GM23338 (cell line): Measurements from ENCODE around the gene YIPF1. TPM values are rescaled to one million over a fixed set of nuclear protein-coding genes. Genes with fewer than 3 reads are reported as not detected.

Experiments
- ATAC-seq: fragments of 200-7000 bp; cut with Tn5 transposase; 3 replicates; pipeline ENCODE4 v1.9.1; 2020
- DNase-seq: peaks from one replicate; pipeline ENCODE4 v3.0.0-alpha.2; 2015; ENCODE audit warnings: low spot score
- H2AFZ ChIP-seq: fragments of 200-600 bp; sonication (generic); 2 replicates; pipeline ENCODE4 v1.8.0; 2016; ENCODE audit warnings: antibody characterized with exemption, mild to moderate bottlenecking, moderate library complexity
- H3F3A ChIP-seq: fragments of 200-600 bp; sonication (generic); replicated peaks from 2 replicates; pipeline ENCODE4 v1.8.0; 2017; ENCODE audit warnings: antibody characterized with exemption, mixed run types, low read depth
- H3K27ac ChIP-seq: fragments of 200-600 bp; sonication (generic); 2 replicates; pipeline ENCODE4 v1.6.1; 2016; ENCODE audit warnings: low read depth
- H3K27me3 ChIP-seq: fragments of 200-600 bp; sonication (generic); 2 replicates; pipeline ENCODE4 v1.8.0; 2016; ENCODE audit warnings: mild to moderate bottlenecking, mixed run types, moderate library complexity; ENCODE audit not compliant: insufficient read depth
- H3K36me3 ChIP-seq: fragments of 200-600 bp; sonication (generic); 2 replicates; pipeline ENCODE4 v1.8.0; 2016; ENCODE audit warnings: mild to moderate bottlenecking; ENCODE audit not compliant: insufficient read depth
- H3K4me1 ChIP-seq: fragments of 200-600 bp; sonication (generic); 2 replicates; pipeline ENCODE4 v1.8.0; 2016; ENCODE audit warnings: mild to moderate bottlenecking, moderate library complexity; ENCODE audit not compliant: insufficient read depth
- H3K4me2 ChIP-seq: fragments of 200-600 bp; sonication (generic); 2 replicates; pipeline ENCODE4 v1.7.1; 2017; ENCODE audit warnings: mixed run types
- H3K4me3 ChIP-seq: fragments of 200-600 bp; sonication (generic); 2 replicates; pipeline ENCODE4 v1.6.1; 2016; ENCODE audit warnings: mixed run types
- H3K79me2 ChIP-seq: fragments of 200-600 bp; sonication (generic); replicated peaks from 2 replicates; pipeline ENCODE4 v1.8.0; 2017; ENCODE audit warnings: mild to moderate bottlenecking; ENCODE audit not compliant: insufficient read depth
- H3K9me2 ChIP-seq: fragments of 200-600 bp; sonication (generic); 2 replicates; pipeline ENCODE4 v1.8.0; 2017; ENCODE audit not compliant: insufficient read depth
- H4K20me1 ChIP-seq: fragments of 200-600 bp; sonication (generic); replicated peaks from 2 replicates; pipeline ENCODE4 v1.8.0; 2017; ENCODE audit warnings: mild to moderate bottlenecking; ENCODE audit not compliant: insufficient read depth
- H3K27ac Mint-ChIP-seq: 2 replicates; pipeline ENCODE4 v1.8.0; 2020; ENCODE audit warnings: inconsistent platforms, mild to moderate bottlenecking, moderate library complexity, mixed read lengths
- H3K27me3 Mint-ChIP-seq: 3 replicates; pipeline ENCODE4 v1.8.0; 2022; ENCODE audit warnings: low read depth, mild to moderate bottlenecking, moderate library complexity, mixed read lengths, inconsistent platforms; ENCODE audit not compliant: insufficient read depth, poor library complexity
- H3K36me3 Mint-ChIP-seq: 3 replicates; pipeline ENCODE4 v1.8.0; 2021; ENCODE audit warnings: low read depth, mild to moderate bottlenecking, inconsistent platforms, moderate library complexity, mixed read lengths
- H3K4me1 Mint-ChIP-seq: 3 replicates; pipeline ENCODE4 v1.8.0; 2020; ENCODE audit warnings: mild to moderate bottlenecking, inconsistent platforms, mixed read lengths
- H3K4me3 Mint-ChIP-seq: 3 replicates; pipeline ENCODE4 v1.8.0; 2021; ENCODE audit warnings: moderate library complexity, mild to moderate bottlenecking, inconsistent platforms, mixed read lengths
- H3K9me3 Mint-ChIP-seq: 3 replicates; pipeline ENCODE4 v1.8.0; 2020; ENCODE audit warnings: moderate library complexity, mild to moderate bottlenecking, inconsistent platforms, mixed read lengths
- CREB1 ChIP-seq: fragments of 250-450 bp; sonication (Bioruptor Pico); IDR thresholded peaks from 2 replicates; pipeline ENCODE4 v1.5.0; 2020; ENCODE audit warnings: low read depth, mild to moderate bottlenecking, moderate library complexity
- EZH2 ChIP-seq: fragments of 200-600 bp; sonication (generic); IDR thresholded peaks from one replicate; pipeline ENCODE4 v1.8.0; 2017; ENCODE audit warnings: antibody characterized with exemption, mild to moderate bottlenecking, low read depth; ENCODE audit not compliant: unreplicated experiment
- EZH2phosphoT487 ChIP-seq: fragments of 200-600 bp; sonication (generic); IDR thresholded peaks from one replicate; pipeline ENCODE4 v1.8.1; 2018; ENCODE audit warnings: antibody characterized with exemption; ENCODE audit not compliant: unreplicated experiment
- POLR2AphosphoS5 ChIP-seq: IDR thresholded peaks from 2 replicates; pipeline ENCODE4 v1.6.1; 2016; ENCODE audit warnings: antibody characterized with exemption, low read depth
- STAT1 ChIP-seq: IDR thresholded peaks from one replicate; pipeline ENCODE4 v1.6.1; 2016; ENCODE audit warnings: antibody characterized with exemption; ENCODE audit not compliant: unreplicated experiment
- ZNF331 ChIP-seq: fragments of 250-450 bp; sonication (Bioruptor Pico); IDR thresholded peaks from 2 replicates; pipeline ENCODE4 v1.5.0; 2020; ENCODE audit warnings: low read depth, mild to moderate bottlenecking, moderate library complexity
- polyA plus RNA-seq: library from polyadenylated mRNA; unstranded; fragments of >200 nt; fragmentation: Nextera tagmentation; extraction: Ambion mirVana; gene quantifications from 2 replicates; pipeline ENCODE4 v1.2.1, GENCODE V29; 2016
- total RNA-seq: library from RNA; depleted of rRNA; stranded (reverse); fragments of >200 nt; shearing (Covaris generic); gene quantifications from 2 replicates; pipeline ENCODE4 v1.2.3, GENCODE V29; 2014
- TF ChIP-seq, protein P1 (sequence below): IDR thresholded peaks from 2 replicates; pipeline ENCODE4 v1.6.1; 2016; ENCODE audit warnings: antibody characterized with exemption
- TF ChIP-seq, protein P2 (sequence below), 2 experiments: fragments of 200-600 bp in 1 of 2; sonication (generic) in 1 of 2; conservative IDR thresholded peaks; 2 replicates each; pipeline versions ENCODE4 v1.5.1 to v1.6.1; 2016 to 2017; ENCODE audit warnings: antibody characterized with exemption in 2 of 2, low read depth in 2 of 2, mild to moderate bottlenecking in 2 of 2, moderate library complexity in 1 of 2
- TF ChIP-seq, protein P3 (sequence below): fragments of 250-450 bp; sonication (Bioruptor Pico); IDR thresholded peaks from 2 replicates; pipeline ENCODE4 v1.5.0; 2020; ENCODE audit warnings: mild to moderate bottlenecking, moderate library complexity

The YIPF1 gene
- total and polyA plus RNA-seq, 2 experiments from 2014 or later, result 14.1 to 24.0 TPM

DNA sequence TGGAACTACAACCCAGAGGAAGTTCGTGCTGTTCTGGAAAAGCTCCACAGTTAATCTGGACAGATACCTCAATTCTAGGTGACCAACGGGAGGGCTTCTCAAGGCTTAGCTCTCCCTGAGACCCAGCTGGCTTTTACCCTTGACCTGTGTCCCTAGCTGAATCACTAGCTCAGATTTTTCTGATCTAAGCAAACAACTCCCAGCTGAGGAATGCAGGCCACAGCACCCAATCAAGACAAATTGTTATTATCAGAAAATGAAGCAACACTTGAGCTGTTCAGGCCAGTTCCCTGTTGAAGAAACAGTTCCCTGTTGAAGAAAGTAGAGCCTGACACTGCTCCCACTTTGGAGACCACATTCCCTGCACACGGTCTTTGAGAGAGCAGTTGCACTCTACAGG, 20.3 kb upstream of the YIPF1 start:
- no peaks in the 10 kb centered on the region for H3K9me3 Mint-ChIP-seq
- no peak overlapping the region for H3K27ac Mint-ChIP-seq
- H3K27ac ChIP-seq, result no peak overlapping the region
- no peak overlapping the region for H3K4me3 Mint-ChIP-seq
- H3K36me3 ChIP-seq, result no peaks in the 10 kb centered on the region
- no peak overlapping the region for H3K4me2 ChIP-seq
- H3K4me1 ChIP-seq, result peaks cover 27% of the 10 kb centered on the region
- no peak overlapping the region for H2AFZ ChIP-seq
- peaks cover 25% of the 10 kb centered on the region for H3K4me1 Mint-ChIP-seq
- no peaks in the 10 kb centered on the region for H3K27me3 ChIP-seq
- no peaks in the 10 kb centered on the region for H3K79me2 ChIP-seq
- H3F3A ChIP-seq, result no peaks in the 10 kb centered on the region
- H3K9me2 ChIP-seq, result 0 out of 2 replicates have a peak, but pooled peaks cover 5% of the 10 kb centered on the region
- no peak overlapping the region for H3K4me3 ChIP-seq
- ATAC-seq (no peak), DNase-seq (no peak)
- no peak for TF ChIP-seq ZNF331 (CRISPR knock-in tag)
- H3K36me3 Mint-ChIP-seq, result peaks cover 4% of the 10 kb centered on the region; the same call in 1 of the 3 replicates
- H3K27me3 Mint-ChIP-seq, result peaks cover 8% of the 10 kb centered on the region
- no peaks in the 10 kb centered on the region for H4K20me1 ChIP-seq

DNA sequence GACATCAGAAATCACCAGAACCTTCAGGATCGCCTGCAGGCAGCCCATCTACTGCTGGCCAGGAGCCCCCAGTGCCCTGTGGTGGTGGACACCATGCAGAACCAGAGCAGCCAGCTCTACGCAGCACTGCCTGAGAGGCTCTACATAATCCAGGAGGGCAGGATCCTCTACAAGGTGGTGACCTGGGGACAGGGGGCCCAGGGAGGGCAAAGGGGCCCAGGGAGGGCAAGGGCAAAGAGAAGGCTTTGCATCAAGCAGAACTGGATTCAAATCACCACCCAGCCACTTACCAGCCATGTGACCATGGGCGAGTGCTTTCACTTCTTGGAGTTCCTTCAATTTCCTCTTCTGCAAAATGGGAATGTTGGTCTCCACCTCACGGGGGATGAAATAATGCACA, 16.5 kb upstream of the YIPF1 start:
- H3K9me3 Mint-ChIP-seq, result no peaks in the 10 kb centered on the region
- ATAC-seq (no peak), DNase-seq (no peak)
- Histone ChIP-seq H3K36me3 (no peaks in the 10 kb centered on the region), H3K79me2 (no peaks in the 10 kb centered on the region), H3K9me2 (no peaks in the 10 kb centered on the region), H3K4me1 (no peaks in the 10 kb centered on the region), H2AFZ (no peak overlapping the region), H3K4me2 (no peak overlapping the region), H4K20me1 (no peaks in the 10 kb centered on the region), H3K27me3 (no peaks in the 10 kb centered on the region), H3K27ac (no peak overlapping the region), H3K4me3 (no peak overlapping the region), H3F3A (no peaks in the 10 kb centered on the region)
- H3K4me3 Mint-ChIP-seq, result no peak overlapping the region
- TF ChIP-seq CREB1, result no peak
- TF ChIP-seq, protein P1, sequence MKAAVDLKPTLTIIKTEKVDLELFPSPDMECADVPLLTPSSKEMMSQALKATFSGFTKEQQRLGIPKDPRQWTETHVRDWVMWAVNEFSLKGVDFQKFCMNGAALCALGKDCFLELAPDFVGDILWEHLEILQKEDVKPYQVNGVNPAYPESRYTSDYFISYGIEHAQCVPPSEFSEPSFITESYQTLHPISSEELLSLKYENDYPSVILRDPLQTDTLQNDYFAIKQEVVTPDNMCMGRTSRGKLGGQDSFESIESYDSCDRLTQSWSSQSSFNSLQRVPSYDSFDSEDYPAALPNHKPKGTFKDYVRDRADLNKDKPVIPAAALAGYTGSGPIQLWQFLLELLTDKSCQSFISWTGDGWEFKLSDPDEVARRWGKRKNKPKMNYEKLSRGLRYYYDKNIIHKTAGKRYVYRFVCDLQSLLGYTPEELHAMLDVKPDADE, result no peak
- no peak for TF ChIP-seq EZH2
- no peaks in the 10 kb centered on the region for H3K36me3 Mint-ChIP-seq
- H3K27ac Mint-ChIP-seq, result no peak overlapping the region
- H3K27me3 Mint-ChIP-seq, result peaks cover 3% of the 10 kb centered on the region
- H3K4me1 Mint-ChIP-seq, result no peaks in the 10 kb centered on the region; the same call in 2 of the 3 replicates

DNA sequence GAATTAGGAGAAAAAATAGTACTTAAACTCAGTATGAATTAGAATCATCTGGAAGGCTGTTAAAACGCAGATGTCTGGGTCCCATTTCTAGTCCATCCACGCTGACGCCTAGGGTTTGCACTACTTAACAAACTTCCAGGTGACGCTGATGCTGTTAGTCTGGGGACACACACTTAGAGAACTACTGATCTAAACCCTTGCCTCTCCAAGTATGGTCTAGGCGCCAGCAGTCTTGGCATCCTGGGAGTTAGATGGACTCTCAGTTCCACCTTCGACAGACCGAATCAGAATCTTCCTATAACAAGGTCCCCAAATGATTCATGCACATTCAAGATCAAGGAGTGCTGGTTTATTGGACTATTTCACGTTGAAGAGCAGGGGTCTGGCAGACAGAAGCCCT, 15.9 kb upstream of the YIPF1 start:
- no peak for ATAC-seq
- H3K36me3 ChIP-seq, result no peaks in the 10 kb centered on the region
- TF ChIP-seq, protein P2, sequence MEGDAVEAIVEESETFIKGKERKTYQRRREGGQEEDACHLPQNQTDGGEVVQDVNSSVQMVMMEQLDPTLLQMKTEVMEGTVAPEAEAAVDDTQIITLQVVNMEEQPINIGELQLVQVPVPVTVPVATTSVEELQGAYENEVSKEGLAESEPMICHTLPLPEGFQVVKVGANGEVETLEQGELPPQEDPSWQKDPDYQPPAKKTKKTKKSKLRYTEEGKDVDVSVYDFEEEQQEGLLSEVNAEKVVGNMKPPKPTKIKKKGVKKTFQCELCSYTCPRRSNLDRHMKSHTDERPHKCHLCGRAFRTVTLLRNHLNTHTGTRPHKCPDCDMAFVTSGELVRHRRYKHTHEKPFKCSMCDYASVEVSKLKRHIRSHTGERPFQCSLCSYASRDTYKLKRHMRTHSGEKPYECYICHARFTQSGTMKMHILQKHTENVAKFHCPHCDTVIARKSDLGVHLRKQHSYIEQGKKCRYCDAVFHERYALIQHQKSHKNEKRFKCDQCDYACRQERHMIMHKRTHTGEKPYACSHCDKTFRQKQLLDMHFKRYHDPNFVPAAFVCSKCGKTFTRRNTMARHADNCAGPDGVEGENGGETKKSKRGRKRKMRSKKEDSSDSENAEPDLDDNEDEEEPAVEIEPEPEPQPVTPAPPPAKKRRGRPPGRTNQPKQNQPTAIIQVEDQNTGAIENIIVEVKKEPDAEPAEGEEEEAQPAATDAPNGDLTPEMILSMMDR (conservative IDR thresholded peaks at IDR 0.05; ENCODE audit: low read depth in 2 of 2), result no peak
- no peak for TF ChIP-seq EZH2phosphoT487
- no peak for TF ChIP-seq EZH2
- TF ChIP-seq STAT1, result no peak
- TF ChIP-seq, protein P3, sequence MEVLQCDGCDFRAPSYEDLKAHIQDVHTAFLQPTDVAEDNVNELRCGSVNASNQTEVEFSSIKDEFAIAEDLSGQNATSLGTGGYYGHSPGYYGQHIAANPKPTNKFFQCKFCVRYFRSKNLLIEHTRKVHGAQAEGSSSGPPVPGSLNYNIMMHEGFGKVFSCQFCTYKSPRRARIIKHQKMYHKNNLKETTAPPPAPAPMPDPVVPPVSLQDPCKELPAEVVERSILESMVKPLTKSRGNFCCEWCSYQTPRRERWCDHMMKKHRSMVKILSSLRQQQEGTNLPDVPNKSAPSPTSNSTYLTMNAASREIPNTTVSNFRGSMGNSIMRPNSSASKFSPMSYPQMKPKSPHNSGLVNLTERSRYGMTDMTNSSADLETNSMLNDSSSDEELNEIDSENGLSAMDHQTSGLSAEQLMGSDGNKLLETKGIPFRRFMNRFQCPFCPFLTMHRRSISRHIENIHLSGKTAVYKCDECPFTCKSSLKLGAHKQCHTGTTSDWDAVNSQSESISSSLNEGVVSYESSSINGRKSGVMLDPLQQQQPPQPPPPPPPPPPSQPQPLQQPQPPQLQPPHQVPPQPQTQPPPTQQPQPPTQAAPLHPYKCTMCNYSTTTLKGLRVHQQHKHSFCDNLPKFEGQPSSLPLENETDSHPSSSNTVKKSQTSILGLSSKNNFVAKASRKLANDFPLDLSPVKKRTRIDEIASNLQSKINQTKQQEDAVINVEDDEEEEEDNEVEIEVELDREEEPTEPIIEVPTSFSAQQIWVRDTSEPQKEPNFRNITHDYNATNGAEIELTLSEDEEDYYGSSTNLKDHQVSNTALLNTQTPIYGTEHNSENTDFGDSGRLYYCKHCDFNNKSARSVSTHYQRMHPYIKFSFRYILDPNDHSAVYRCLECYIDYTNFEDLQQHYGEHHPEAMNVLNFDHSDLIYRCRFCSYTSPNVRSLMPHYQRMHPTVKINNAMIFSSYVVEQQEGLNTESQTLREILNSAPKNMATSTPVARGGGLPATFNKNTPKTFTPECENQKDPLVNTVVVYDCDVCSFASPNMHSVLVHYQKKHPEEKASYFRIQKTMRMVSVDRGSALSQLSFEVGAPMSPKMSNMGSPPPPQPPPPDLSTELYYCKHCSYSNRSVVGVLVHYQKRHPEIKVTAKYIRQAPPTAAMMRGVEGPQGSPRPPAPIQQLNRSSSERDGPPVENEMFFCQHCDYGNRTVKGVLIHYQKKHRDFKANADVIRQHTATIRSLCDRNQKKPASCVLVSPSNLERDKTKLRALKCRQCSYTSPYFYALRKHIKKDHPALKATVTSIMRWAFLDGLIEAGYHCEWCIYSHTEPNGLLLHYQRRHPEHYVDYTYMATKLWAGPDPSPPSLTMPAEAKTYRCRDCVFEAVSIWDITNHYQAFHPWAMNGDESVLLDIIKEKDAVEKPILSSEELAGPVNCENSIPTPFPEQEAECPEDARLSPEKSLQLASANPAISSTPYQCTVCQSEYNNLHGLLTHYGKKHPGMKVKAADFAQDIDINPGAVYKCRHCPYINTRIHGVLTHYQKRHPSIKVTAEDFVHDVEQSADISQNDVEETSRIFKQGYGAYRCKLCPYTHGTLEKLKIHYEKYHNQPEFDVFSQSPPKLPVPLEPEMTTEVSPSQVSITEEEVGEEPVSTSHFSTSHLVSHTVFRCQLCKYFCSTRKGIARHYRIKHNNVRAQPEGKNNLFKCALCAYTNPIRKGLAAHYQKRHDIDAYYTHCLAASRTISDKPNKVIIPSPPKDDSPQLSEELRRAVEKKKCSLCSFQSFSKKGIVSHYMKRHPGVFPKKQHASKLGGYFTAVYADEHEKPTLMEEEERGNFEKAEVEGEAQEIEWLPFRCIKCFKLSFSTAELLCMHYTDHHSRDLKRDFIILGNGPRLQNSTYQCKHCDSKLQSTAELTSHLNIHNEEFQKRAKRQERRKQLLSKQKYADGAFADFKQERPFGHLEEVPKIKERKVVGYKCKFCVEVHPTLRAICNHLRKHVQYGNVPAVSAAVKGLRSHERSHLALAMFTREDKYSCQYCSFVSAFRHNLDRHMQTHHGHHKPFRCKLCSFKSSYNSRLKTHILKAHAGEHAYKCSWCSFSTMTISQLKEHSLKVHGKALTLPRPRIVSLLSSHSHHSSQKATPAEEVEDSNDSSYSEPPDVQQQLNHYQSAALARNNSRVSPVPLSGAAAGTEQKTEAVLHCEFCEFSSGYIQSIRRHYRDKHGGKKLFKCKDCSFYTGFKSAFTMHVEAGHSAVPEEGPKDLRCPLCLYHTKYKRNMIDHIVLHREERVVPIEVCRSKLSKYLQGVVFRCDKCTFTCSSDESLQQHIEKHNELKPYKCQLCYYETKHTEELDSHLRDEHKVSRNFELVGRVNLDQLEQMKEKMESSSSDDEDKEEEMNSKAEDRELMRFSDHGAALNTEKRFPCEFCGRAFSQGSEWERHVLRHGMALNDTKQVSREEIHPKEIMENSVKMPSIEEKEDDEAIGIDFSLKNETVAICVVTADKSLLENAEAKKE, result no peak
- no peak for TF ChIP-seq POLR2AphosphoS5

More for the DNA sequence above, 15.9 kb upstream of the YIPF1 start:
- Mint-ChIP-seq H3K4me3 (no peak overlapping the region), H3K4me1 (no peaks in the 10 kb centered on the region; the same call in 2 of the 3 replicates), H3K36me3 (no peaks in the 10 kb centered on the region), H3K27me3 (peaks cover 3% of the 10 kb centered on the region), H3K27ac (no peak overlapping the region), H3K9me3 (no peaks in the 10 kb centered on the region)
- Histone ChIP-seq H3K9me2 (no peaks in the 10 kb centered on the region), H3K4me1 (no peaks in the 10 kb centered on the region), H3K27ac (no peak overlapping the region), H3F3A (no peaks in the 10 kb centered on the region), H3K4me3 (no peak overlapping the region), H3K27me3 (no peaks in the 10 kb centered on the region), H2AFZ (no peak overlapping the region), H4K20me1 (no peaks in the 10 kb centered on the region), H3K4me2 (no peak overlapping the region), H3K79me2 (no peaks in the 10 kb centered on the region)
- no peak for DNase-seq
